ENCODE results near the gene HMGB1.

GRCh38 chr13:30418075-30418716 lies 47.5 kb downstream of the HMGB1 start:
- TF ChIP-seq SIN3A (IDR thresholded peaks at IDR 0.05; ENCODE audit: borderline replicate concordance, insufficient read depth, low read length) (no peak), TAF1 (IDR thresholded peaks at IDR 0.05; ENCODE audit: borderline replicate concordance, insufficient read depth, low read length) (no peak)

All from PFSK-1 (cell line).